Activated T-cell treated with anti-CD3 and anti-CD28 coated beads, Interleukin-2, amount 50 U/mL, for 1 hour (primary cell): ENCODE measurements around the gene MPP7.
"Not testable (repeated sequence)": the region's sequence is repeated elsewhere in the genome, so short reads cannot be mapped to it uniquely, and the experiment has no call there.

Source experiments
- DNase-seq: peaks from one replicate; pipeline ENCODE4 v3.0.0-alpha.2; 2020

Gene MPP7

GRCh38 chr10:28302638-28303488 is at the start of gene MPP7:
Gene MPP7 (minus strand): TSS chr10:28303064. CDS start chr10:28238604, 64,460 bp downstream.
- peak; percentile 98 for DNase-seq

- no peak for DNase-seq
Measured at GRCh38 chr10:28349892-28350291, 47.0 kb upstream of the MPP7 start.

DNA sequence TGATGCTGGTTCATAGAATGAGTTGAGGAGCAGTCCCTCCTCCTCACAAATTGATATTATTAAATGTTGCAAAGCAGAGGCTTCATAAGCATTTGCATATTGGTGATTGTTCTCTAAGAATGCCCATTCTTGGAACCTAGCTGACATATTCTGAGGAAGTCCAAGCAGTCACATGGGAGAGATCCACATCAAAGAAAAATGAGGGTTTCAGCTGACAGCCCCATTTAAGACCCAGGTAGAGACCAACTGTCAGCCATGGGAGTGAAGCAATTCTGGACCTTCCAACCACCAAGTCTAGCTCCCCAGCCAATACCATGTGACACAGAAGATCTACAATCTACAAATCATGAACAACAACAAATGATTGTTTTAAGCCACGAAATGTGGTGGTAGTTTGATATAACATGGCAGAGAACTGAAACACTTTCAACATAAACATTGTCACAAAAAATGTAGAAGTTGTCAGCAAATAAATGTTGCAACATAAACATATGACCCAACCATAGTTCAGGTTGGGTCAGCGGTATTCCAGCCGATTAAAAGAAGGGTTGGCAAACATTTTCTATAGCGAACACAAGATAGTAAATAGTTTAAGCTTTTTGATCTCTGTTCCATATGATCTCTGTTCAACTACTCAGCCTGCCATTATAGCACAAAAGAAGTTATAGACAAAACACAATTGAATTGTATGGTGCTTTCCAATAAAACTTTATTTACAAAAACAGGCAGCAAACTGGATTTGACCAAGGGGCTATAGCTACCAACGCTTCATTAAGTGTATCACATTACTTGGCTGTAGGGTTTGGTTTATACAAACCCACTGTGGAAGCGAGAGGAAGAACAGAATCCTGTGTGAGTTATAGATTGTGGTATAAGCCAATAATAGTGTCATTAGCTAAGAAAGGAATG is 41.4 kb upstream of the MPP7 start:
- no peak for DNase-seq

- DNase-seq = no peak
Measured at GRCh38 chr10:28343252-28343651, 40.4 kb upstream of the MPP7 start.

DNA sequence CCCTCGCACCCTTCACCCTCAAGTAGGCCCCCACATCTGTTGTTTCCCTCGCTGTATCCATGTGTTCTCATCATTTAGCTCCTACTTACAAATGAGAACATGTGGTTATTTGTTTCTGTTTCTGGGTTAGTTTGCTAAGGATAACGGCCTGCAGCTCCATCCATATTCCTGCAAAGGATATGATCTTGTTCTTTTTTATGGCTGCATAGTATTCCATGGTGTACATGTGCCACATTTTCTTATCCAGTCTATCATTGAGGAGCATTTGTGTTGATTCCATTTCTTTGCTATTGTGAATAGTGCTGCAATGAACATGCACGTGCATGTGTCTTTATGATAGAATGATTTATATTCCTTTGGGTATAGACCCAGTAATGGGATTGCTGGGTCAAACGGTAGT is 38.8 kb upstream of the MPP7 start:
- not testable (repeated sequence) for DNase-seq

DNA sequence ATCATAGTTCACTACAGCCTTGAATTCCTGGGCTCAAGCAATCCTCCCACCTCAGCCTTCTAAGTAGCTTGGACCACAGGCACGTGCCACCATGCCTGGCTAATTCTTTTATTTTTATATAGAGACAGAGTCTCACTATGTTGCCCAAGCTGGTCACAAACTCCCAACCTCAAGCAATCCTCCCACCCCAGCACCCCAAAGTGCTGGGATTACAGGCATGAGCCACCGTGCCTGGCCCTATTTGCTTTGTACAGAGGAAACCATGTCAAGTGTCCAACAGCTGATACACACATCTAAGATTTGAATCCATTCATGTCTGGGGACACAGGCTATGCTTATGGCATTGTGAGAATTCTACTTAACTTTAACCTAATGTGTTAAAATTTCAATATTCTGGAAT is 29.9 kb upstream of the MPP7 start:
- peak; percentile 33 for DNase-seq

DNA sequence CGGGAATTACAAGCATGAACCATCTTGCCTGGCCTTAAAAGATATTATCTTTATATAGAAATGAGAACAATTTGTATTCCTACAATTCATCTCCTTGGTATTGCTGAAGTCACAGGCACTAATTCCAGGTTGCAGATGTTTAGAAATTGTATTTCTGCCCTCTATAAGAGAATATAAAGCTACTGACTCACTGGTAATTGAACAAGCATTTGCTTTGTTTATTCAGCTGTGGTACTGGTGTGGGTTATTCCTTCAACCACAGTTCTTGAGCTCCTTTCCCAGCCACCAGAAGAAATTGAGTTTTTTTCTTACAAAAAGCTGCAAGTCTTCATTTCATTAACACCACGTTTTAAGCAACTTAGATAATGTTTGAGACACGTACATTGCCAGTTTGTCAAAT is 29.0 kb upstream of the MPP7 start:
- no peak for DNase-seq

DNA sequence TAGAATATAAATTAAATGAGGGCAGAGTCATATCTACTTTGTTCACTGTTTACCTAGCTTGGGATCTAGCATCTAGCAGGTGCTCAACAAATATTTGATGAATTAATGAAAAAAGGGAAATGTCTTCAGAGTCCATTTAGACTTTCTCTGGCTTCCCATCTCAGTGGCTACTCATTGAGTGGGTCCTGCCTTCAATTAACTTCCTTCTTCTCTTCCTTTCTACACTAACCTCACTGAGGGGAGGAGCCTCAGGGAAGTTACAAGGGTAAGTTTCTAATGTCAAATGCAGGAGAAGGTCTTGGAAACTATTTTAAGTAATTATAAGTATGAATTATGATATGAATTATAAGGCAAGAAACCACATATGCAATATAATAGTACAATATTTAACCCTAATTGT is 28.2 kb upstream of the MPP7 start:
- no peak for DNase-seq

GRCh38 chr10:28328346-28328745 is 25.5 kb upstream of the MPP7 start:
- DNase-seq = no peak

- no peak for DNase-seq
Measured at GRCh38 chr10:28327491-28327880, 24.6 kb upstream of the MPP7 start.

- DNase-seq = no peak
Measured at GRCh38 chr10:28326516-28327490, 23.9 kb upstream of the MPP7 start.

DNA sequence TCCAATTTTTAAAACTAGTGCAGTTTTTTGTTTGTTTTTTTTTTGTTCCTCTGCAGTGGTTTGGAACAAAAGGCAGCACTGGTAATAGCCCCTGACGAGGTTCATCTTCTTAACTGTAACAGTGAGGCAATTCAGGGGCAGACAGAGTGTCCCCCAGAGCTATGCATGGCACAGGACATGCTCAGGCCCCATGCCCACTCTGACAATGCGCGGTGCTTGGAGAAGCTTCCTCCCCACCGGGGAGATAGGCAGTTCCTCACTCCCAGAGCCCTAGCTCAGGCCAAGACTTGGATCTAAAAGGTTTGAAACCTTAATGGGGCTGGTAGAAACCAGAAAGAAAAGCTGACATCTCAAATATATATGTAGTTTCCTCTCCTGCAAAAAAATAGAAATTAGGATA is 17.9 kb upstream of the MPP7 start:
- no peak for DNase-seq

- no peak for DNase-seq
Measured at GRCh38 chr10:28320090-28320489, 17.2 kb upstream of the MPP7 start.

- DNase-seq = not testable (repeated sequence)
Measured at GRCh38 chr10:28319061-28319460, 16.2 kb upstream of the MPP7 start.

- DNase-seq = no peak
Measured at GRCh38 chr10:28318626-28319025, 15.8 kb upstream of the MPP7 start.

GRCh38 chr10:28317760-28318159 is 14.9 kb upstream of the MPP7 start:
- no peak for DNase-seq

DNA sequence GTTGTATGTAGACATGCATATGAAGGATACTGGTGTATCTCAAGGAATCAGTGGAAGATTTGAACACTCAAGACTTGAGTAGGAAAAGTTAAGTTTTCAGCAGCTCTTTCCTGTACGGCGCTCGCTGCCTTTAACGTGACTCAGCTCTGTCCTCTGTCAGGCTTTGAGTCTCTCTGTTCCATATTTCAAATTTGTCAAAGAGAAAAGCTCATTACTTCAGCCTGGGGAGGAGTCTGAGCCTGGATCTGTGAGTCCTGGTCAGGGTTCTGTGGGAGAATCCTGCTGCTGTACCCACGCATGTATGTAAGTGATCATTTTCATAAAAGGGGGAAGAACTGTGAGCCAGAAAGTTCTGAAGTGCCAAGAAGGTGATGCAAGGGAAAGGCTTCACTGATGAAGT is 13.8 kb upstream of the MPP7 start:
- no peak for DNase-seq

GRCh38 chr10:28315140-28315539 is 12.3 kb upstream of the MPP7 start:
- DNase-seq = no peak

DNA sequence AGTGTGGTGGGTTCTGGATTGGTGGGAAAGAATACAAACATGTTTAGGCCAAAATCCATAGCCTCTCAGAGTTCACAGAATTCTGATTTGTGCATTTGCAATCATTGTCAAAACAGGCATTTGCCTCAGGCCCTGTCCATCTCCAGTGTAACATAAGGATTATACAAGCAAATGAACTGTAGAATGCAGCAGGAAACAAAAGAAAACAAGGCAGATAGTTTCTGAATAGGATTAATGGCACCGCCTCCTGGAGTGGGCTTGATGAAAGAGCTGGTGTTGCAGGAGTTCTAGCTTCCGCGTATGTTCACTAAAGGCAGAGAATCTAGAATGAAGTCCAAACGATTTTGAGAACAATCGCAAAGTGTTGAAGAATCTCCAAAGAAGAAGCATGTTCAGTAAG is 11.3 kb upstream of the MPP7 start:
- DNase-seq = no peak

DNA sequence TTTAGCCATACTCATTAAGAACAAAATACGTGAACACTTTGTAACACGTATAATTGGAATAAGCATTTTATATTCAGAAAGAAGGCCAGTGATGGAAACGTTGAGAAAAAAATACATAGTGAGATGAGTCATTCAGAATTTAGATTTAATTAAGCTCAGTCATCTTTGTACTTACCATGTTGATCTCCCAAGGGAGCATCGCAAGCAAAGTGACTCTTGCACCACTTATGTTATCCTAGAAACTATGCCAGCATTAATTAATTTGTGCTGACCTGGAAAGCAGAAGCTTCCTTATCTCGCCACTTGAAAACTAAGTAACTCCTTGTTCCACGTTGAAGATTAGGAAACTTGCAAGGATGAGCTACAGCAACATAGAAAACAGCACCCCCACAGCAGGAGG is 9.7 kb upstream of the MPP7 start:
- DNase-seq = no peak

- no peak for DNase-seq
Measured at GRCh38 chr10:28311104-28311503, 8.2 kb upstream of the MPP7 start.

- DNase-seq = no peak
Measured at GRCh38 chr10:28307267-28307666, 4.4 kb upstream of the MPP7 start.

GRCh38 chr10:28305553-28305952 is 2.7 kb upstream of the MPP7 start:
- no peak for DNase-seq
